Measurements from ENCODE around the gene MPC2. TPM values are rescaled to one million over a fixed set of nuclear protein-coding genes. Genes with fewer than 3 reads are reported as not detected.
"Not testable (repeated sequence)": the region's sequence is repeated elsewhere in the genome, so short reads cannot be mapped to it uniquely, and the experiment has no call there.

MPC2 gene
- total RNA-seq, 1 donor from 2014 or later, result 49.6 TPM

GRCh38 chr1:167878372-167879160 is 58.3 kb downstream of the MPC2 start:
- no peak for ATAC-seq
- no peak overlapping the region for H3K4me3 ChIP-seq
- H3K9me3 ChIP-seq, result no peaks in the 10 kb centered on the region
- H3K27me3 ChIP-seq (ENCODE audit: low read depth), result no peaks in the 10 kb centered on the region
- H3K36me3 ChIP-seq, result no peaks in the 10 kb centered on the region
- no peak for DNase-seq
- no peak overlapping the region for H3K27ac ChIP-seq
- no peak for TF ChIP-seq CTCF (IDR thresholded peaks at IDR 0.05)
- intact Hi-C loops (cut with DNase I), result no loop called here
- H3K4me1 ChIP-seq, result no peaks in the 10 kb centered on the region

GRCh38 chr1:167876597-167877175 is 60.2 kb downstream of the MPC2 start:
- DNase-seq, result no peak
- no peak overlapping the region for H3K27ac ChIP-seq
- H3K4me1 ChIP-seq, result no peaks in the 10 kb centered on the region
- no peaks in the 10 kb centered on the region for H3K27me3 ChIP-seq (ENCODE audit: low read depth)
- H3K9me3 ChIP-seq, result no peaks in the 10 kb centered on the region
- no peak overlapping the region for H3K4me3 ChIP-seq
- TF ChIP-seq CTCF (IDR thresholded peaks at IDR 0.05), result no peak
- no peak for ATAC-seq
- intact Hi-C loops (cut with DNase I), result no loop called here
- no peaks in the 10 kb centered on the region for H3K36me3 ChIP-seq

GRCh38 chr1:167871331-167871730 is 65.5 kb downstream of the MPC2 start:
- TF ChIP-seq CTCF (IDR thresholded peaks at IDR 0.05), result no peak
- intact Hi-C loops (cut with DNase I), result no loop called here
- Histone ChIP-seq H3K27me3 (ENCODE audit: low read depth) (no peaks in the 10 kb centered on the region), H3K27ac (no peak overlapping the region), H3K36me3 (no peaks in the 10 kb centered on the region), H3K4me3 (no peak overlapping the region), H3K4me1 (no peaks in the 10 kb centered on the region), H3K9me3 (no peaks in the 10 kb centered on the region)
- no peak for ATAC-seq
- no peak for DNase-seq

GRCh38 chr1:167869157-167870001 is 67.5 kb downstream of the MPC2 start:
- H3K36me3 ChIP-seq; H3K4me3 ChIP-seq; H3K27me3 ChIP-seq (ENCODE audit: low read depth); H3K4me1 ChIP-seq; DNase-seq; H3K9me3 ChIP-seq; intact Hi-C loops (cut with DNase I); H3K27ac ChIP-seq; ATAC-seq: not testable (repeated sequence)

- H3K4me3 ChIP-seq; DNase-seq; intact Hi-C loops (cut with DNase I); H3K36me3 ChIP-seq; H3K27me3 ChIP-seq (ENCODE audit: low read depth); H3K9me3 ChIP-seq; ATAC-seq; H3K27ac ChIP-seq; H3K4me1 ChIP-seq: not testable (repeated sequence)
Measured at GRCh38 chr1:167866739-167867414, 70.0 kb downstream of the MPC2 start.

Other genes with a start within 250 kb of the MPC2 start
- gene MPZL1, start 215.1 kb downstream of the MPC2 start, total RNA-seq, result 85.9 TPM
- gene ADCY10, start 22.9 kb downstream of the MPC2 start, total RNA-seq, result 0.09 TPM
- 50.6 TPM for gene DCAF6, start 389 bp downstream of the MPC2 start, total RNA-seq
- gene GPR161, start 199.9 kb upstream of the MPC2 start, total RNA-seq, result 9.6 TPM
- 23.7 TPM for gene TIPRL, start 241.9 kb upstream of the MPC2 start, total RNA-seq

All from lower lobe of right lung (tissue), 2 donors.